ENCODE results near the gene CACHD1. TPM values are rescaled to one million over a fixed set of nuclear protein-coding genes. Genes with fewer than 3 reads are reported as not detected.

CACHD1 gene
- total and polyA plus RNA-seq, 2 of the 4 experiments (the other 2 are of a cell fraction), result 2.9 to 5.9 TPM

DNA sequence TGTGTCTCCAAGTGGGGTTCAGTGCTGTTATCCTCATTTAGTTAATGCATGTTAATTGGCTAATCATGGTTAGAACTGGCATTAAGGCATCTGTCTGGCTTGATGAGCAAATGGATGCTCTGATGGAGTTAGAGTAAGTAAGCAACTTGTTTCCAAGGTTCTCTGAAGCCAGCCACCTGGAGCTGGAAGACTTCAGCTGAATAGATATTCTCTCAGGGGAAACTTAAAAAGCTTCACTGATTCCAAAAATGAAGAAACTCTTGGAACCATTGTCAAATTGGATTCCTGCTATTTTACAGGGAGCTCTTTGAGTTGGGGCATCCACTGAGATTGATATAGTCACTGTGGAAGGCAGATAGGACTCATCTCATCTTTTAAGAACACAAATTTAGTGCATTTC, 118.9 kb downstream of the CACHD1 start:
- Histone ChIP-seq H2BK15ac (ENCODE audit: low read depth, low read length) (no peak overlapping the region), H2AK9ac (replicated peaks; ENCODE audit: low read depth, low read length, poor library complexity) (no peak overlapping the region), H3K4ac (ENCODE audit: low read depth, low read length) (no peak overlapping the region), H2BK20ac (ENCODE audit: low read depth, low read length) (no peak overlapping the region), H2AFZ (replicated peaks; ENCODE audit: low read length, poor library complexity) (no peak overlapping the region), H2BK120ac (ENCODE audit: low read depth, low read length) (no peak overlapping the region), H3K9ac (ENCODE audit: low read depth, low read length) (no peak overlapping the region), H3K27me3 (ENCODE audit: control insufficient read depth, insufficient read depth, low read length) (no peaks in the 10 kb centered on the region), H3K36me3 (ENCODE audit: control insufficient read depth, insufficient read depth, low read length) (no peaks in the 10 kb centered on the region), H4K20me1 (ENCODE audit: insufficient read depth, low read length) (no peaks in the 10 kb centered on the region), H3K27ac (ENCODE audit: insufficient read depth, low read length) (no peak overlapping the region), H4K5ac (ENCODE audit: low read depth, low read length) (no peak overlapping the region), H3K79me1 (ENCODE audit: low read depth in 1 of 2, low read length in 2 of 2) (no peaks in the 10 kb centered on the region), H4K91ac (ENCODE audit: insufficient read depth, low read depth, low read length) (no peak overlapping the region), H3K56ac (ENCODE audit: extremely low read depth, insufficient read depth, low read length) (no peak overlapping the region), H3K4me3 (ENCODE audit: insufficient read depth, low read depth, low read length) (no peak overlapping the region), H2AK5ac (ENCODE audit: low read depth, low read length) (no peak overlapping the region), H3K9me3 (ENCODE audit: control insufficient read depth, insufficient read depth, low read length) (no peaks in the 10 kb centered on the region), H3K18ac (ENCODE audit: low read depth, low read length) (no peak overlapping the region), H3K9me1 (ENCODE audit: insufficient read depth, low read length) (no peaks in the 10 kb centered on the region), H3K4me2 (ENCODE audit: low read depth, low read length) (no peak overlapping the region), H2BK5ac (ENCODE audit: low read depth, low read length, poor library complexity, severe bottlenecking) (no peak overlapping the region), H4K8ac (ENCODE audit: low read depth in 2 of 2, low read length in 2 of 2) (no peak overlapping the region), H3K23ac (ENCODE audit: low read depth, low read length) (no peak overlapping the region), H3K4me1 (ENCODE audit: control insufficient read depth, insufficient read depth, low read length) (no peaks in the 10 kb centered on the region; the same call in 1 of the 2 replicates), H3K14ac (replicated peaks; ENCODE audit: low read depth, low read length) (no peak overlapping the region)
- no peak for DNase-seq
- no peak for ATAC-seq (ENCODE audit: low read depth)
- ChIA-PET CTCF (interaction anchor here (0.7 to 1.0 kb wide), 2 partner anchors 19 to 23 kb away, joined by 3 to 4 read pairs; no protein-coding TSS in a partner anchor), POLR2A (ENCODE audit: unreplicated experiment) (no interaction called here)
- dilution Hi-C loops (cut with HindIII; ENCODE audit: low sequenced_read_pairs, unreplicated experiment) (no loop called here), in situ Hi-C loops (cut with MboI; ENCODE audit: low sequenced_read_pairs) (no loop called here), intact Hi-C loops (cut with micrococcal nuclease) (no loop called here)
- BruUV-seq (replicated peaks), result no TSS peak
- TF ChIP-seq FOS (IDR thresholded peaks at IDR 0.05; ENCODE audit: low read depth, low read length) (no peak), CHD1 (IDR thresholded peaks at IDR 0.05; ENCODE audit: low read depth, low read length) (no peak), MAZ (IDR thresholded peaks at IDR 0.05; ENCODE audit: borderline replicate concordance, low read depth, low read length) (no peak), NFE2L2 (IDR thresholded peaks at IDR 0.05; ENCODE audit: low read depth, low read length) (no peak), CEBPB (IDR thresholded peaks at IDR 0.05; ENCODE audit: low read depth, low read length) (no peak), SMC3 (IDR thresholded peaks at IDR 0.05; ENCODE audit: low read depth, low read length) (no peak), POLR2A (IDR thresholded peaks at IDR 0.05; ENCODE audit: low read depth, low read length) (no peak), RFX5 (IDR thresholded peaks at IDR 0.05; ENCODE audit: low read depth, low read length) (no peak), RAD21 (IDR thresholded peaks at IDR 0.05; ENCODE audit: low read length) (no peak), MXI1 (IDR thresholded peaks at IDR 0.05; ENCODE audit: borderline replicate concordance, low read depth, low read length) (no peak), BHLHE40 (IDR thresholded peaks at IDR 0.05; ENCODE audit: low read depth, low read length) (no peak), MAFK (IDR thresholded peaks at IDR 0.05; ENCODE audit: low read depth, low read length) (no peak)
- TF ChIP-seq, protein P1, sequence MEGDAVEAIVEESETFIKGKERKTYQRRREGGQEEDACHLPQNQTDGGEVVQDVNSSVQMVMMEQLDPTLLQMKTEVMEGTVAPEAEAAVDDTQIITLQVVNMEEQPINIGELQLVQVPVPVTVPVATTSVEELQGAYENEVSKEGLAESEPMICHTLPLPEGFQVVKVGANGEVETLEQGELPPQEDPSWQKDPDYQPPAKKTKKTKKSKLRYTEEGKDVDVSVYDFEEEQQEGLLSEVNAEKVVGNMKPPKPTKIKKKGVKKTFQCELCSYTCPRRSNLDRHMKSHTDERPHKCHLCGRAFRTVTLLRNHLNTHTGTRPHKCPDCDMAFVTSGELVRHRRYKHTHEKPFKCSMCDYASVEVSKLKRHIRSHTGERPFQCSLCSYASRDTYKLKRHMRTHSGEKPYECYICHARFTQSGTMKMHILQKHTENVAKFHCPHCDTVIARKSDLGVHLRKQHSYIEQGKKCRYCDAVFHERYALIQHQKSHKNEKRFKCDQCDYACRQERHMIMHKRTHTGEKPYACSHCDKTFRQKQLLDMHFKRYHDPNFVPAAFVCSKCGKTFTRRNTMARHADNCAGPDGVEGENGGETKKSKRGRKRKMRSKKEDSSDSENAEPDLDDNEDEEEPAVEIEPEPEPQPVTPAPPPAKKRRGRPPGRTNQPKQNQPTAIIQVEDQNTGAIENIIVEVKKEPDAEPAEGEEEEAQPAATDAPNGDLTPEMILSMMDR (conservative IDR thresholded peaks at IDR 0.05; ENCODE audit: low read depth, low read length), result no peak
- TF ChIP-seq, protein P2, sequence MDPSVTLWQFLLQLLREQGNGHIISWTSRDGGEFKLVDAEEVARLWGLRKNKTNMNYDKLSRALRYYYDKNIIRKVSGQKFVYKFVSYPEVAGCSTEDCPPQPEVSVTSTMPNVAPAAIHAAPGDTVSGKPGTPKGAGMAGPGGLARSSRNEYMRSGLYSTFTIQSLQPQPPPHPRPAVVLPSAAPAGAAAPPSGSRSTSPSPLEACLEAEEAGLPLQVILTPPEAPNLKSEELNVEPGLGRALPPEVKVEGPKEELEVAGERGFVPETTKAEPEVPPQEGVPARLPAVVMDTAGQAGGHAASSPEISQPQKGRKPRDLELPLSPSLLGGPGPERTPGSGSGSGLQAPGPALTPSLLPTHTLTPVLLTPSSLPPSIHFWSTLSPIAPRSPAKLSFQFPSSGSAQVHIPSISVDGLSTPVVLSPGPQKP (IDR thresholded peaks at IDR 0.05; ENCODE audit: borderline replicate concordance, low read depth, low read length), result no peak
- TF ChIP-seq, protein P3, sequence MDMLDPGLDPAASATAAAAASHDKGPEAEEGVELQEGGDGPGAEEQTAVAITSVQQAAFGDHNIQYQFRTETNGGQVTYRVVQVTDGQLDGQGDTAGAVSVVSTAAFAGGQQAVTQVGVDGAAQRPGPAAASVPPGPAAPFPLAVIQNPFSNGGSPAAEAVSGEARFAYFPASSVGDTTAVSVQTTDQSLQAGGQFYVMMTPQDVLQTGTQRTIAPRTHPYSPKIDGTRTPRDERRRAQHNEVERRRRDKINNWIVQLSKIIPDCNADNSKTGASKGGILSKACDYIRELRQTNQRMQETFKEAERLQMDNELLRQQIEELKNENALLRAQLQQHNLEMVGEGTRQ (IDR thresholded peaks at IDR 0.05; ENCODE audit: low read depth, low read length), result no peak
